HT1080 (cell line): ENCODE measurements around the gene WDFY4. TPM values are rescaled to one million over a fixed set of nuclear protein-coding genes. Genes with fewer than 3 reads are reported as not detected.
"Not testable (repeated sequence)": the region's sequence is repeated elsewhere in the genome, so short reads cannot be mapped to it uniquely, and the experiment has no call there.

ENCODE experiments used
- DNase-seq: peaks from one replicate; pipeline ENCODE4 v3.0.0-alpha.2; 2015; ENCODE audit warnings: low read depth
- polyA plus RNA-seq, 2 experiments: library from polyadenylated mRNA; depleted of rRNA; stranded (reverse); fragments of >200 nt; gene quantifications; 2 replicates each; pipeline ENCODE4 v1.2.3, GENCODE V29; 2015
- total RNA-seq: library from RNA; depleted of rRNA; stranded (reverse); fragments of >200 nt; shearing (Covaris generic); gene quantifications from 2 replicates; pipeline ENCODE4 v1.2.3, GENCODE V29; 2014; rRNA removed

WDFY4 gene, protein sequence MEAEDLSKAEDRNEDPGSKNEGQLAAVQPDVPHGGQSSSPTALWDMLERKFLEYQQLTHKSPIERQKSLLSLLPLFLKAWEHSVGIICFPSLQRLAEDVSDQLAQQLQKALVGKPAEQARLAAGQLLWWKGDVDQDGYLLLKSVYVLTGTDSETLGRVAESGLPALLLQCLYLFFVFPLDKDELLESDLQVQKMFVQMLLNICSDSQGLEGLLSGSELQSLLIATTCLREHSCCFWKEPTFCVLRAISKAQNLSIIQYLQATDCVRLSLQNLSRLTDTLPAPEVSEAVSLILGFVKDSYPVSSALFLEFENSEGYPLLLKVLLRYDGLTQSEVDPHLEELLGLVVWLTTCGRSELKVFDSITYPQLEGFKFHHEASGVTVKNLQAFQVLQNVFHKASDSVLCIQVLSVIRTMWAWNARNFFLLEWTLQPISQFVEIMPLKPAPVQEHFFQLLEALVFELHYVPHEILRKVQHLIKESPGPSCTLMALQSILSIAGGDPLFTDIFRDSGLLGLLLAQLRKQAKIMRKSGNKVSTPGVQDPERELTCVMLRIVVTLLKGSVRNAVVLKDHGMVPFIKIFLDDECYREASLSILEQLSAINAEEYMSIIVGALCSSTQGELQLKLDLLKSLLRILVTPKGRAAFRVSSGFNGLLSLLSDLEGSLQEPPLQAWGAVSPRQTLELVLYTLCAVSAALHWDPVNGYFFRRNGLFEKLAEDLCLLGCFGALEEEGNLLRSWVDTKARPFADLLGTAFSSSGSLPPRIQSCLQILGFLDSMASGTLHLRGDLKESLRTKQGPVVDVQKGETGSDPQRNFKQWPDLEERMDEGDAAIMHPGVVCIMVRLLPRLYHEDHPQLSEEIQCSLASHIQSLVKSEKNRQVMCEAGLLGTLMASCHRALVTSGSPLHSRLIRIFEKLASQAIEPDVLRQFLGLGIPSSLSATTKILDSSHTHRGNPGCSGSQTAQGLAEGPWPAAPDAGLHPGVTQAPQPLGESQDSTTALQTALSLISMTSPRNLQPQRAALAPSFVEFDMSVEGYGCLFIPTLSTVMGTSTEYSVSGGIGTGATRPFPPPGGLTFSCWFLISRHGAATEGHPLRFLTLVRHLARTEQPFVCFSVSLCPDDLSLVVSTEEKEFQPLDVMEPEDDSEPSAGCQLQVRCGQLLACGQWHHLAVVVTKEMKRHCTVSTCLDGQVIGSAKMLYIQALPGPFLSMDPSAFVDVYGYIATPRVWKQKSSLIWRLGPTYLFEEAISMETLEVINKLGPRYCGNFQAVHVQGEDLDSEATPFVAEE (N-terminal part only)
- 0.67 and 0.69 TPM in 2 replicates for total RNA-seq
- polyA plus RNA-seq (2015; cell fraction: cytosol; rRNA removed) = 0.63 and 0.66 TPM in 2 replicates
- polyA plus RNA-seq (2015; cell fraction: nucleus; rRNA removed) = 0.27 and 0.99 TPM in 2 replicates

DNA sequence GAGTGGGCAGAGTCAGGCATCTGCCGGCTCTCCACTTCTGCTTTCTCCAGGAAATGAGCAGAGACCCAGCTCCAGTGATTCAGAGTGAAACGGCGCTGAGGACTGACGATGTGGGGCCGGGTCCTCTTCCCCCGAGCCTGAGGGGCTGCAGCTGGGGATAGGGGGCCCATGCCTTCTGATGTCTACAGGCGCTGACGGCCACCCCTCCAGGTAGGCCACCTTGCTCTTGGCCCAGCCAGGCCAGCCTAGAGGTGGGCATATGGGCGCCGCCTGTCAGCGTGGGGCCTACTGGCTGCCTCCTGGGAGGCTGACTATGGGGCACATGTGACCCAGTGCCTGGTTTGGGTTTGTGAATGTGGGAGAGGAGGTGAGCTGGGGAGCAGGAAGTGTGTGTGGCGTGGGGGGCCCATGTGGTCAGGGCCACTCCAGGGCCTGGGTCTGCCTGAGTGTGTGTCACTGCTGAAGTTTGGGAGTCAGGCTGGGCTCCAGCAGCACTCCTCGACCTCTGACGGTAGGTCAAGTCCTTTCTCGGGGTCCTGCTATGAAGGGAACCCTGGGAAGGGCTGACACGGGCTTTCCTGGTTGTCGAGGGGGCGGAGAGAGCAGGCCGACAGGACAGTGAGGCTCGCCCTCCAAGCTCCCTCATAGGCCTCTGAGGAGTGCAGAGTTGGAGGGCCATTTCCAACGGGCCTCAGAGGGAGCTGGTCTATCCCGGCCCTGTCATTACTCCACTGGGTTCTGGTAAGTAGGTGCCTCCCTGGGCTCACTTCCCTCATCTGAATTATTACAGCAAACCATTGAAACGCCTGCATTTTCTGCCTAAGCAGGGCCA lies at the start of gene WDFY4:
Gene WDFY4, plus strand, starts transcription at position 82 of the 832 bp plus-strand sequence. CDS start 24,860 bp downstream, outside the sequence.
- DNase-seq = no peak

DNA sequence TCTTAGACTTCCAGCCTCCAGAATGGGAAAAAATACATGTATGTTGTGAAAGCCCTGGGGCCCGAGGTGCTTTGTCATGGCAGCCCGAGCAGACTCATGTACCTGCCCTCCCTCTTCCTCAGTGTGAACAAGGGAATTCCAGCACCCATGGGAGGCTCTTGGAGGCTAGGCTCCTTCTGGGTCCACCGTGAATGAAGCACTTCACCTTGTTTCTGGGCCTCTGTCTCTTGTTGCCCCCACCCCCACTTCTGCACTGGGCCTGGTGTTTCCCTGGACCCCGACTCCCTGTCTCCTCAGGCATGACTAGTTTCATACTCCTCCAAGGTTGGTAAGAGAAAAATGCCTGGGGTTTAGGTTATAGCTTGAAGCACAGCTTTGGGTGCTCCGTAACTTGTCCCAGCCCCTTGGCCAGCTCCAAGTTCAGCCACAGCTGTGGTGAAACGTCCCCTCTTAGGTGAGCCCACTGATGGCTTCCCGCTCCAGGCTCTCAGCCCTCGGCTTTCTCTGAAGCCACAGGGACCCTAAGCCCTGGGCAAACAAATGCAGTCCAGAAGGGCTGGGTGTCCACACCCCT lies 49.6 kb upstream of the WDFY4 start:
- DNase-seq = no peak

DNA sequence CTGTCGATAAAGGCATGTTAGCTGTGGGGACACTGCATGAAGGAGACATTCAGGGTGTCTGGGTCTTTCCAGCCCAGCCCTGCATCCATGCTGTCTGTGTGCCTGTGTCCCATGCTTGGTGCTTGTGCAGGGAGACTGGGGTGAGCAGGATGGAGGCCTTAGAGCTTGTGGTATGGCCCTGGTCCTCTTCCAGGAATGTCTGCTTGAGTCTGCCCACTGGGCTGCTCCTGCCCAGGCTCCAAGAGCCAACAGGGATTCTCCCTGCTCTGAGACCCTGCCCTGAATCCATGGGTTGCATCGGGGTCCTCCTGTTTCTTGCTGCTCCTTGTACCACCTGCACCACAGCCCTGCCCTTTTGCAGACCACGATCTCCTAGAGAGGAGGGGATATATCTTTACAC lies 48.4 kb upstream of the WDFY4 start:
- peak; percentile 36 for DNase-seq

DNA sequence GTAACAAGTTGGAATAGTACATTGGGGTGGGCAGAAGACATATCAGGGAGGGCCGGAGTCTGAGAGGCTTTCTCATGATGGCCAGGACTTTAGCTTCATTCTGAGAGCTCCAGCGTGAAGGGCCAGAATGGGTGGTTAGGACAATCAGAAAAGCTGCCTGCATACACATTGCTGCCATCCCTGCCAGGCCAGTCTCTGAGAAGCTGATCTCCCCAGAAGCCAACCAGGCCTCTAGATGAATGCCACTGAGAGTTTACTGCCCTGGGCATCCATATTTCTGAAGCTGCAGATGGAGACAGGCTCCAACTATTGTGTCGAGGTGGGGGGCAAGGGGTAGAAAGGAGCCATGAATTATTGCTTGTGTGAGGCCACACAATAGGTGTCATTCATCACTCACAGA lies 47.8 kb upstream of the WDFY4 start:
- no peak for DNase-seq

DNA sequence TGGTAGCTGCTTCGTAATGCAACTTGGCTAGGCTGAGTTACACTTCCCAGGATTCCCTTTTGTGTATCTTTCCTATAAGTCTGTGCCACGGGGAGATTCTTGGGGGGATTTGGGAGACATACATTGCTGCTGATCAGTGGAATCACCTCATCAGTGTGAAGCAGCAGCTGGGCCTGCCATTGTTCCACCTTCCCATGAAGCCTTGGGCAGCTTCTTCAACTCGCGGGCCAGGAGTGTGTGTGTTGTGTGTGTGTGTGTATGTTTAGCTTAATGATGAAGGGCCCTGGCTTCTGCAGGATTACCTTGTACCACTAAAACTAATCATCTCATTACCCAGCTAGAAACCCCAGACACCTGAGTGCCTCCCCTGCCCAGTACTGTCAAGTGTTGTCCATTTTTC lies 46.5 kb upstream of the WDFY4 start:
- DNase-seq = no peak

DNA sequence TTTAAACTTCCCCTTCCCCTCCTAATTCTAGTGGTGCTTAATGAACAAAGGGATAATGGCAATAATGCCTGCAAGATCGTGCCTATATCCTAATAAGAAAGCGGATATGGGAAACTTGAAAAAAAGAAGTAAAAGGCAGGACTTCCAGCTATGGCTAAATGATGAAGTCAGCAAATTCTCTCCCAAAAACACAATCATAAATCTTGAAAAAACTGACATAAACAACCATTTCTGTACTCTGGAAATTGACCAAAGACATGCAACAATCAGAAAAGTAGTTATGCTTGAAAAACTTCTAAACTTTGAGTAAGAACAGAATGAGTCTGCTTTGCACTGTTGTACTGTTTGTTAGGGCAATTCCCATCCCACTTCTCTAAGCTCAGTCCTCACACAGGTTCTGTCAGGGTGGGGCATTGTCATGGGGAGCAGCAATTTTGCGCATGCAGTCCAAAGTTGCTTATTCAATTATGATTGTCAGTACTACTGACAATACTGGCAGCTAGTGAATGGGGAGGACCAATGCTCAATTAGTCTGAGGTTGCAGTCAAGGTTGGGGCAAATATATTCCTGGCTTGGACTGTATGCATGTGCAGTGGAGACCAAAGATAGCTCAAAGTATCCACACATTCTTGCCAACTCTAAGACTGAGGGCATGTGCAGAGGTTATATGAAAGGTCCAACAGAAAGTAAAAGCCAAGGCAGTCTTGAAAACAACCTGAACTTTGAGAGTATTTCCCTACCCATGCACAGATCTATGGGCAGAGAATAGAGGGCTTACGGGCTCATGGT lies 45.7 kb upstream of the WDFY4 start:
- DNase-seq = no peak

DNA sequence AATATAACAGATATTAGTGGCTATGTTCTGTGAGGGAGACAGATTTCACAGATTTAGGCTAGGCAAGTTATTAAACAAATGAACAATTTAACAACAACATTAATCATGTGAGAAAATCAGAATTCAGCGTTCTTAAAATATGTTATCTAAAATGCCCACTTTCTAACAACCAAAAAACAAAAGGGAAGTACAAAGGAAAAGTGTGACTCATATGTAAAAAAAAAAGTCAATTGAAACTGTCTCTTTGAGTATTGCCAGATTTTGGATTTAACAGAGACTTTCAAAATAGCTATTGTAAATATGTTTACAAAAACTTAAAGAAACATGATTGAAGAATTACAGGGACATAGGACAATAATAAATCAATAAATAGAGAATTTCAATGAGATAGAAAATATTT lies 45.0 kb upstream of the WDFY4 start:
- no peak for DNase-seq

DNA sequence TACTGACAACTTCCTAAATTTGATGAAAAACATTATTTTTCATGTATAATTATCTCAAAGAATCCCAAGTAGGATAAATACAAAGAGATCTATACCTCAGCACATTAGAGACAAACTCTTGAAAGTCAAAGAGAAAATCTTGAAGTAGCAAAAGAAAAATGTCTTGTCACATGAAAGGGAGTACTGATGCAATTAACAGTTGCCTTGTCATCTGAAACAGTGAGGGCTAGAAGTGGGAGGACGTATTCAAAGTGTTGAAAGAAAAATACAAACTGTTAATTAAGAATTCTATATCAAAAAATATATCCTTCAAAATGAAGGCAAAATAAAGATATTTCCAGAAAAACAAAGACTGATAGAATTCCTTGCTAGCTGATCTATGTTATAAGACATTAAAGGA lies 44.3 kb upstream of the WDFY4 start:
- no peak for DNase-seq

DNA sequence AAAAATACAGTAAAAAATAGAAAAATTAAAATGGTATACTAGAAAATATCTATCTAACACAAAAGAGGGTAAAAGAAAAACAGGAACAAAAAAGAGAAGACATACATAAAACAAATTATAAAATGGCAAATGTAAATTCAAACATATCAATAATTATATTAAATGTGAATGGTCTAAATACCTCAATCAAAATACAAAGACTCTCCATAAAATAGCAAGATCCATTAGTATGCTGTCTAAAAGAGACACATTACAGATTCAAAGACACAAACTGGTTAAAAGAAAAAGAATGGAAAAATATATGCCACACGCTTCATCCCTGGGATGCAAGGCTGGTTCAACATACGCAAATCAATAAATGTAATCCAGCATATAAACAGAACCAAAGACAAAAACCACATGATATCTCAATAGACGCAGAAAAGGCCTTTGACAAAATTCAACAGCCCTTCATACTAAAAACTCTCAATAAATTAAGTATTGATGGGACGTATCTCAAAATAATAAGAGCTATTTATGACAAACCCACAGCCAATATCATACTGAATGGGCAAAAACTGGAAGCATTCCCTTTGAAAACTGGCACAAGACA lies 43.5 kb upstream of the WDFY4 start:
- DNase-seq = not testable (repeated sequence)

DNA sequence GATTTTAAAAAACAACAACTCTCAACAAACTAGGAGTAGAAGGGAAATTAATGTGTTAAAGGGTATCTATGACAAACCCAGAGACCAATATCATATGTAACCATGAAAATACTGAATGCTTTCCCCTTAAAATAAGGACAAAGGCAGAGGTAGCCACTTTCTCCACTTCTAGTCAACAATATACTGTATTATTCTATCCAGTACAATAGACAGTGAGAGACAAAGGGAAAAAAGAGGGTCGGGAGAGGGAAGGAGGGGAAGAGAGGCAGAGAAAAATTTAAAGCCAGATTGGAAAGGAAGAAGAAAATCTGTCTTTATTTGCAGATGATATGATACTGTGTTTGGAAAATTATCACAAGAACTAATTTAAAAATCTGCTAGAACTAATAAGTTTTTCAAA lies 39.1 kb upstream of the WDFY4 start:
- DNase-seq = no peak

DNA sequence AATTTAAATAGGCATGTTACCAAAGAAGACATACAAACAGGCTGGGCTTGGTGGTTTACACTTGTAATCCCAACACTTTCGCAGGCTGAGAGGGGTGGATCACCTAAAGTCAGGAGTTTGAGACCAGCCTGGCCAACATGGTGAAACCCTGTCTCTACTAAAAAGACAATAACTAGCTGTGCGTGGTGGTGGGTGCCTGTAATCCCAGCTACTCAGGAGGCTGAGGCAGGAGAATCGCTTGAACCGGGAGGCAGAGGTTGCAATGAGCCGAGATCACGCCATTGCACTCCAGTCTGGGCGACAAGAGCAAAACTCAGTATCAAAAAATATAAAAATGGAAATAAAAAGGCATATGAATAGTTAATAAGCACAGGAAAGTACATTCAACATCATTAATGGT lies 37.6 kb upstream of the WDFY4 start:
- DNase-seq = not testable (repeated sequence)

DNA sequence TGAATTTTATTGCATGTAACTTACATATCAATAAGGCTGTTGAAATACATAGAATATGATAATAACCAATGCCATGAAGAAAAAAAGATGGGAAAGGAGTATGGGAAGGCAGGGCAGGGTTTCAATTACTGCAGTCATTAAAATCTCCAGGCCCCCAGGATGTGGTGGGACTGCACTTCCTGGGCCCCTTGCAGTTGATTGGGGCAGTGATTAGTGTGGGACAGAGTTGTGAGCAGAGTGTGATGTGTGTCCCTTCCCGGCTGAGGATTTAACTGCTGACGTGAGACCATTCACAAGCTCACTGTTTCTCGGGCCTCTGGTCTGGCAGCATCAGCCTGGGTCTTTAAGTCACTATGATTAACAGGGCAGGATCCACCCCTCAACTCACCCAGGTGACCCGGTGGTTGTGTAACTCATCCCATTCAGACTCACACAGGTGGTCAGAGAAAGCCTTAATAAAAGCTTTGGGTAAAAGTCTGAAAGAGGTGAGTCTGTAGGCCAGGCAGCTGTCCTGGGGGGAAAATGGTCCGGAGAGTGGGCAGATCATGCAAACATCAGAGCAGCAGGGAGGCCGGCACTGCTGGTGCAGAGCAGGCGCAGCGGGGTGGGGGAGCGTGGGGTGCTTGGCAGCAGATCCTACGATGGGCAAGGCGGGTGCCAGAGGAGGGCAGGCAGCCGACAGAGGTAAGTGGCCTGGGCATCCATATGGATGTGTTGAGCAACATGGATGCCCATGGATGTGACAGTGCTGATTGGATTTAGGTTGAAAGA lies 36.3 kb upstream of the WDFY4 start:
- no peak for DNase-seq

DNA sequence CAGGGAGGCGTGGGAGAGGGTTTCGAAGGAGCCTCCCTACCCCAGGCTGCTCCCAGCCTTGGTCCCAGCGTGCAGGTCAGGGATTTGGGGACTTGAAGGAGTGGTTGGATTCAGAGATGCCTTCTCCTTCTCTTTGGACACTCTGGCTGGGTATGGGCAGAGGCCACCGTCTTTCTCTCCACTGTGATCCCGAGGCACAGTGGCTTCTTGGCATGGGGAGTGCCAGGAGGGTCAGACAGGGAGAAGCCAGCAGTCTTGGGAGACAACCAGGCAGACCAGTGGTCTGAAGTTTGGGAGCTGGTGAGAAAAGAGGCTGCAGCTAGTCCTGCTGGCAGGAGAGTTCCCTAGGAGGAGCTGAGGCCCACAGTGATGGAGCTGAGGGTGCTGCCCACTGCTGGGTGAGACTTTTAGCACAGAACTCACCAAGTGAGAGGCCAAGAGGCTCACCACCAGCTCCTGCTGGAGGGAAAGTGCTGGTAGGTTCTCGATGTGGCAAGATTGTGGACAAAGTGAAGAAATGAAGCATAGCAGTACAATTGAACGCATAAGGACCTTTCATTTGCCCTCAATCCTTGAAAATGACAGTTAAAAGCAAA lies 35.2 kb upstream of the WDFY4 start:
- DNase-seq = no peak

DNA sequence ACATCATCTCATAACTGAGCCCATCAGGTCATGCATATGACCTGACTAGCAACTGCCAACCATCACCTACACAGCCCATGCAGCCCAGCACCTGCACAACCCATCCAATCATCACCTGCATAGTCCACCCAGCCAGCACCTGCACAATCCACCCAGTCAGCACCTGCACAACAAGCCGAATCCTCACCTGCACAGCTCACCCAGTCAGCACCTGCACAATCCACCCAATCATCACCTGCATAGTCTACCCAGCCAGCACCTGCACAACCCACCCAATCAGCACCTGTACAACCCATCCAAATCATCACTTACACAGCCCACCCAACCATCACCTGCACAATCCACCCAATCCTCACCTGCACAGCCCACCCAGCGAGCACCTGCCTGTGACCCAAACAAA lies 33.4 kb upstream of the WDFY4 start:
- no peak for DNase-seq

DNA sequence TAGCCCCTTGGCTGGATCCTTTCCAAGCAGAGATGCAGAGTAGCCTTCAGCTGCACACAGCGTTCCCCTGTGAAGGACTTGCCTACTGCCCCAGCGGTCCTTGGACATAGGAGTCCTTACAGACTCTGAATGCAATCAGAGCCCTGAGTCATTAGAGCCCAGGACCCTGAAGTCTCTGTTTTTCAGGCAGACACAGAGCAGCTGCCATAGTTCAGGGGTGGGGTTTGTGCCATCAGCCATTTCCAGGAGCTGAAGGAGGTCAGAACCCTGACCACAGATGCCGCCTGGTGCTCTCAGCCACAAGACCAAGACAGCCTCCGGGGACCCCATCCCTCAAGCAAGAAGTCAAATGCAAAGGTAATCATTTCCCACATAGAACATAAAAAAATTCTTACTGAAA lies 32.8 kb upstream of the WDFY4 start:
- DNase-seq = no peak

DNA sequence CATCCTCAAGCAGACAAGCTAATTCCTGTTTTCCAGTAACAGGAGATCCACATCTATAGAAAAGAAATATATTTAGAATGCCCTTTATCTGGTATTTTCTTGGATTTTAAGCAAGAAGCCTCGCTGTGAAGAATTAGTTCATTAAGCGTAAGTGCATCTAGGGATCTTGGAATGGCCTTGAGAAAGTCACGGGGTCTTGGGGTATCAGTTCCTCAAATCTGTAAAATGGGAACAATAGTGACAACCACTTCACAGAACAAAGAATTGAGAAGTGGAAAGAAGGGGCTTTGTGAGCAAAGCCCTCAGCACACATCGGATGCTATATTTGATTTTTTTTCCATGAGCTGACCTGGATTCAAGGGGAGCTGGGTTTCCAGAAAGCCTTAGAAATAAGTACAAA lies 32.3 kb upstream of the WDFY4 start:
- no peak for DNase-seq

DNA sequence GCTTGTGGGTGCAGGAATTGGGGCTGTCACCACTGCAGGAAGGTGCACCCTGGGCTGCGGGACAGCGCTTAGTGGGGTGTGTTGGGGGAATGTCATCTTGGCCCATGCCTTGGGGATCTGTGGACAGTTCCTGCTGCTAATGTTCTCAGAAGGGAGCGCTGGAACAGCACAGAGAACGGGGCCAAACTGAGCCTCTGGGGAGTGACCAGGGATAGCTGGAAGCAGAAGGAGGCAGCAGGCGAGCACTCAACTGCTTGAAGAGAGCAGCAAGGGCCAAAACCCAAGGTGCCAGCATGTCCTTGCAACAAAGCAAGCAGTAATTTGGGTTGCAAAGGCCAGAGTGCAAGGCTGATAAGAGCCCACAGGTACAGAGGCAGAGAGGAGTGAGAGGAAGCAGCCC lies 31.3 kb upstream of the WDFY4 start:
- DNase-seq = no peak
